ENCODE measurements around the gene DGKI. TPM values are rescaled to one million over a fixed set of nuclear protein-coding genes. Genes with fewer than 3 reads are reported as not detected.

The DGKI gene
- total RNA-seq, 4 donors from 2014 or later, result 0.64 to 1.2 (median 1.00) TPM; not detected in 1

DNA sequence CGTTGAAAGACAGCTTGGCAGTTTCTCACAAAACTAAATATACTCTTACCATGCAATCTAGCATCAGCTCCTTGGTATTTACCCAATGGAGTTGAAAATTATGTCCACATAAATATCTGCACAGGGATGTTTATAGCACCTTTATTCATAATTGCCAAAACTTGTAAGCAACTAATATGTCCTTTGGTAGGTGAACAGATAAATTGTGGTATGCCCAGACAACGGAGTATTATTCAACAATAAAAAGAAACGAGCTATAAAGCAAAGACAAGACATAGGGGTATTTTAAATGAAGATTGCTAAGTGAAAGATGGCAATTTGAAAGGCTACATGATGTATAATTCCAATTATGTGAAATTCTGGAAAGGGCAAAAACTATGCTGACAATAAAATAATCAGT, 340.7 kb downstream of the DGKI start:
- Histone ChIP-seq H3K4me1 (no peaks in the 10 kb centered on the region), H3K4me3 (no peak overlapping the region), H3K9me3 (no peaks in the 10 kb centered on the region), H3K36me3 (no peaks in the 10 kb centered on the region), H3K27me3 (no peaks in the 10 kb centered on the region), H3K27ac (no peak overlapping the region)
- TF ChIP-seq, protein P1, sequence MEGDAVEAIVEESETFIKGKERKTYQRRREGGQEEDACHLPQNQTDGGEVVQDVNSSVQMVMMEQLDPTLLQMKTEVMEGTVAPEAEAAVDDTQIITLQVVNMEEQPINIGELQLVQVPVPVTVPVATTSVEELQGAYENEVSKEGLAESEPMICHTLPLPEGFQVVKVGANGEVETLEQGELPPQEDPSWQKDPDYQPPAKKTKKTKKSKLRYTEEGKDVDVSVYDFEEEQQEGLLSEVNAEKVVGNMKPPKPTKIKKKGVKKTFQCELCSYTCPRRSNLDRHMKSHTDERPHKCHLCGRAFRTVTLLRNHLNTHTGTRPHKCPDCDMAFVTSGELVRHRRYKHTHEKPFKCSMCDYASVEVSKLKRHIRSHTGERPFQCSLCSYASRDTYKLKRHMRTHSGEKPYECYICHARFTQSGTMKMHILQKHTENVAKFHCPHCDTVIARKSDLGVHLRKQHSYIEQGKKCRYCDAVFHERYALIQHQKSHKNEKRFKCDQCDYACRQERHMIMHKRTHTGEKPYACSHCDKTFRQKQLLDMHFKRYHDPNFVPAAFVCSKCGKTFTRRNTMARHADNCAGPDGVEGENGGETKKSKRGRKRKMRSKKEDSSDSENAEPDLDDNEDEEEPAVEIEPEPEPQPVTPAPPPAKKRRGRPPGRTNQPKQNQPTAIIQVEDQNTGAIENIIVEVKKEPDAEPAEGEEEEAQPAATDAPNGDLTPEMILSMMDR (IDR thresholded peaks at IDR 0.05), result no peak
- TF ChIP-seq POLR2A (IDR thresholded peaks at IDR 0.05) (no peak), POLR2AphosphoS5 (IDR thresholded peaks at IDR 0.05) (no peak), EP300 (IDR thresholded peaks at IDR 0.05; ENCODE audit: low read depth) (no peak)
- no peak for DNase-seq
- intact Hi-C loops (cut with DNase I; ENCODE audit: low total_unique reads), result no loop called here
- in situ Hi-C loops (cut with MboI; ENCODE audit: low pct_ligation_motif_present in 1 of 4, low pct_unique_long_range_greater_than_20kb in 1 of 4, low sequenced_read_pairs in 3 of 4), result no loop called here
- WGBS, 2 donors (ENCODE audit: low coverage in 1 of 2), result 56 to 59% methylated on average over 3 of the region's 3 CpGs

DNA sequence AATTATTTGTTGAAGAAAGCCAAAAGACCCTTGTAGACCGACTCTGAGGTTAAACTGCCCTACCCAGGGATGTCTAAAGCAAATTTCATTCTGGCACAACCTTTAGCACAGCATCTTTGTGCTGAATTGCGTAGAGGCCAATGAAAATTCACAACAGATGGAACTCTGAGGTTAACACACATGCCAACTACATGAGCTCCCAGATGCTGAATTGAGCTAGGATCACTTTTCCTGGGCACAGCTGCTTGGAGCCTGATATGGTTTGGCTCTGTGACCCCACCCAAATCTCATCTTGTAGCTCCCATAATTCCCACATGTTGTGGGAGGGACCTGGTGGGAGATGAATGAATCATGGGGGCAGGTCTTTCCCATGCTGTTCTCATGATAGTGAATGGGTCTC, 345.2 kb downstream of the DGKI start:
- H3K27ac ChIP-seq, result no peak overlapping the region
- in situ Hi-C loops (cut with MboI; ENCODE audit: low pct_ligation_motif_present in 1 of 4, low pct_unique_long_range_greater_than_20kb in 1 of 4, low sequenced_read_pairs in 3 of 4) (no loop called here), intact Hi-C loops (cut with DNase I; ENCODE audit: low total_unique reads) (no loop called here)
- no peaks in the 10 kb centered on the region for H3K36me3 ChIP-seq
- no peaks in the 10 kb centered on the region for H3K4me1 ChIP-seq
- 63 to 74% methylated on average over 1 to 2 of the region's 2 CpGs for WGBS, 2 donors (ENCODE audit: low coverage in 1 of 2)
- no peak for DNase-seq
- TF ChIP-seq POLR2A (IDR thresholded peaks at IDR 0.05), result no peak
- TF ChIP-seq POLR2AphosphoS5 (IDR thresholded peaks at IDR 0.05), result no peak
- TF ChIP-seq, protein P1 (IDR thresholded peaks at IDR 0.05), result no peak
- TF ChIP-seq EP300 (IDR thresholded peaks at IDR 0.05; ENCODE audit: low read depth), result no peak
- H3K9me3 ChIP-seq, result no peaks in the 10 kb centered on the region
- H3K4me3 ChIP-seq, result no peak overlapping the region
- H3K27me3 ChIP-seq, result no peaks in the 10 kb centered on the region

DNA sequence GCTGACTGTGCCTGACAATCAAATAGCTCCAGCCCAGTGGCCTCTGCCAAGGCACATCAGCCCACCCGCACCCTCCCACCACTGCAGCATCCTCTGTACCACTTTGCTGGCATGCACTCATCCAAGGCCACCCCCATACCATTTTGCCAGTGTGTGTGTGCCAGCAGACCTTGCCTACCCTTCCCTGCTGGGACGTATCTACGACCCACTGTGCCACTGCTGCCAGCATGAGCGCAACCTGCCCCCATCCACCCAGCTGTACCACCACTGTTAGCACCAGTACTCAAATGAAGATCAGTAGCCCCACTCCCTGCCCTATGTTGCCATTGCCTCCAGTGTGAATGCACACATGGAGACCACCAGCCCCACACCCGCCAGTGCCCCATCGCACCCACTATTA, 353.9 kb downstream of the DGKI start:
- Histone ChIP-seq H3K9me3 (peaks cover 0 to 5% of the 10 kb centered on the region in 2 donors), H3K4me1 (no peaks in the 10 kb centered on the region), H3K36me3 (no peaks in the 10 kb centered on the region), H3K27ac (no peak overlapping the region), H3K27me3 (no peaks in the 10 kb centered on the region), H3K4me3 (no peak overlapping the region)
- TF ChIP-seq, protein P1 (IDR thresholded peaks at IDR 0.05), result no peak
- TF ChIP-seq POLR2A (IDR thresholded peaks at IDR 0.05) (no peak), POLR2AphosphoS5 (IDR thresholded peaks at IDR 0.05) (no peak), EP300 (IDR thresholded peaks at IDR 0.05; ENCODE audit: low read depth) (no peak)
- in situ Hi-C loops (cut with MboI; ENCODE audit: low pct_ligation_motif_present in 1 of 4, low pct_unique_long_range_greater_than_20kb in 1 of 4, low sequenced_read_pairs in 3 of 4) (no loop called here), intact Hi-C loops (cut with DNase I; ENCODE audit: low total_unique reads) (no loop called here)
- WGBS, 2 donors (ENCODE audit: low coverage in 1 of 2), result 93% methylated on average over 6 of the region's 6 CpGs; no CpG with 5 or more reads in 1 of the 2 donors
- DNase-seq, result no peak

DNA sequence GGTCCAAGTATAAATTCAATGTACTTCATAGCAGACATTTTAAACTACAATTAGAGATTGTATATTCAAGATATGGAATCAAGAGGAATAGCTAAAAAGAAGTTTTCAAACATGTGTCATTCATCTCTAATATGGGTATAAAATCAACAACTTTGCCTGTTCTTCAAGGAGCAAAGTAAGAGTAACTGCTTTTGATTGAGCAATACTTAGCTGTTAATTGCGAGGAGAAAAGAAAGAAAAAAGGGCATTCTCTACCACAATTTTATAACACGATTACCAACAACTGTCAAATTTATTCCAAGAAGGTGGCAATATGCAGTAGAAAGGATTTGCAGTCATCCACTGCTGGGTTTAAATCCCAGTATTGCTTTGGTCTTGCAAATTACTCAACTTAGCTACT, 356.9 kb downstream of the DGKI start:
- in situ Hi-C loops (cut with MboI; ENCODE audit: low pct_ligation_motif_present in 1 of 4, low pct_unique_long_range_greater_than_20kb in 1 of 4, low sequenced_read_pairs in 3 of 4), result no loop called here
- Histone ChIP-seq H3K36me3 (no peaks in the 10 kb centered on the region), H3K4me3 (no peak overlapping the region), H3K27ac (no peak overlapping the region), H3K4me1 (no peaks in the 10 kb centered on the region), H3K9me3 (peaks cover 0 to 5% of the 10 kb centered on the region in 2 donors), H3K27me3 (no peaks in the 10 kb centered on the region)
- no peak for DNase-seq
- intact Hi-C loops (cut with DNase I; ENCODE audit: low total_unique reads), result no loop called here
- WGBS, 2 donors (ENCODE audit: low coverage in 1 of 2), result 82 to 100% methylated on average over 1 to 2 of the region's 2 CpGs
- TF ChIP-seq POLR2AphosphoS5 (IDR thresholded peaks at IDR 0.05), result no peak
- TF ChIP-seq, protein P1 (IDR thresholded peaks at IDR 0.05), result no peak
- no peak for TF ChIP-seq POLR2A (IDR thresholded peaks at IDR 0.05)
- TF ChIP-seq EP300 (IDR thresholded peaks at IDR 0.05; ENCODE audit: low read depth), result no peak
